ENCODE data around the gene IFITM2.
"Not testable (repeated sequence)": the region's sequence is repeated elsewhere in the genome, so short reads cannot be mapped to it uniquely, and the experiment has no call there.

The IFITM2 gene

GRCh38 chr11:307766-308708 is at the start of gene IFITM2:
Gene IFITM2, plus strand, starts transcription at chr11:307816. Its CDS starts 377 bp downstream, at chr11:308193.
- DNase-seq (ENCODE audit: low spot score) = not testable (repeated sequence)

- DNase-seq (ENCODE audit: low spot score) = no peak
Measured at GRCh38 chr11:259413-259812, 48.2 kb upstream of the IFITM2 start.

GRCh38 chr11:261624-262023 is 46.0 kb upstream of the IFITM2 start:
- no peak for DNase-seq (ENCODE audit: low spot score)

- no peak for DNase-seq (ENCODE audit: low spot score)
Measured at GRCh38 chr11:266676-267439, 40.8 kb upstream of the IFITM2 start.

- no peak for DNase-seq (ENCODE audit: low spot score)
Measured at GRCh38 chr11:267491-267994, 40.1 kb upstream of the IFITM2 start.

- DNase-seq (ENCODE audit: low spot score) = not testable (repeated sequence)
Measured at GRCh38 chr11:268716-269145, 38.9 kb upstream of the IFITM2 start.

- no peak for DNase-seq (ENCODE audit: low spot score)
Measured at GRCh38 chr11:269146-269890, 38.3 kb upstream of the IFITM2 start.

GRCh38 chr11:270451-271318 is 36.9 kb upstream of the IFITM2 start:
- DNase-seq (ENCODE audit: low spot score) = no peak

GRCh38 chr11:271319-271715 is 36.3 kb upstream of the IFITM2 start:
- no peak for DNase-seq (ENCODE audit: low spot score)

GRCh38 chr11:272195-272930 is 35.3 kb upstream of the IFITM2 start:
- DNase-seq (ENCODE audit: low spot score) = no peak

GRCh38 chr11:272931-273198 is 34.8 kb upstream of the IFITM2 start:
- no peak for DNase-seq (ENCODE audit: low spot score)

- DNase-seq (ENCODE audit: low spot score) = no peak
Measured at GRCh38 chr11:276219-276618, 31.4 kb upstream of the IFITM2 start.

GRCh38 chr11:278001-278951 is 29.3 kb upstream of the IFITM2 start, which contains the start of gene NLRP6:
Gene NLRP6, plus strand, starts transcription at chr11:278407. Its CDS starts 163 bp downstream, at chr11:278570.
- no peak for DNase-seq (ENCODE audit: low spot score)

GRCh38 chr11:279040-279965 is 28.3 kb upstream of the IFITM2 start:
- DNase-seq (ENCODE audit: low spot score) = no peak

- no peak for DNase-seq (ENCODE audit: low spot score)
Measured at GRCh38 chr11:279966-280705, 27.5 kb upstream of the IFITM2 start.

- no peak for DNase-seq (ENCODE audit: low spot score)
Measured at GRCh38 chr11:280706-281485, 26.7 kb upstream of the IFITM2 start.

Measured in cerebellar cortex (tissue), 1 donor.